Measurements from ENCODE around the gene DNAH11. TPM values are rescaled to one million over a fixed set of nuclear protein-coding genes. Genes with fewer than 3 reads are reported as not detected.
"Not testable (repeated sequence)": the region's sequence is repeated elsewhere in the genome, so short reads cannot be mapped to it uniquely, and the experiment has no call there.

The DNAH11 gene
- total RNA-seq, 1 donor, result under 0.01 TPM

GRCh38 chr7:21868576-21868850 lies 325.7 kb downstream of the DNAH11 start:
- no peak for DNase-seq (ENCODE audit: low read depth in 2 of 3, low spot score in 2 of 3)

GRCh38 chr7:21869785-21870402 lies 327.1 kb downstream of the DNAH11 start:
- peak in 1 of 3 donors; percentile 7 for DNase-seq (ENCODE audit: low read depth in 2 of 3, low spot score in 2 of 3)

- DNase-seq (ENCODE audit: low read depth in 2 of 3, low spot score in 2 of 3), result no peak
These were observed 340.2 kb downstream of the DNAH11 start for GRCh38 chr7:21883069-21883468.

GRCh38 chr7:21883501-21883900 lies 340.7 kb downstream of the DNAH11 start:
- not testable (repeated sequence) for DNase-seq (ENCODE audit: low read depth in 2 of 3, low spot score in 2 of 3)

- no peak for DNase-seq (ENCODE audit: low read depth in 2 of 3, low spot score in 2 of 3)
These were observed 341.7 kb downstream of the DNAH11 start for GRCh38 chr7:21884496-21884895.

- no peak for DNase-seq (ENCODE audit: low read depth in 2 of 3, low spot score in 2 of 3)
These were observed 343.6 kb downstream of the DNAH11 start for GRCh38 chr7:21886396-21886795.

- DNase-seq (ENCODE audit: low read depth in 2 of 3, low spot score in 2 of 3), result no peak
These were observed 344.5 kb downstream of the DNAH11 start for GRCh38 chr7:21887353-21887752.

GRCh38 chr7:21887779-21888178 lies 344.9 kb downstream of the DNAH11 start:
- DNase-seq (ENCODE audit: low read depth in 2 of 3, low spot score in 2 of 3), result no peak

- no peak for DNase-seq (ENCODE audit: low read depth in 2 of 3, low spot score in 2 of 3)
These were observed 348.5 kb downstream of the DNAH11 start for GRCh38 chr7:21891291-21891690.

- no peak for DNase-seq (ENCODE audit: low read depth in 2 of 3, low spot score in 2 of 3)
These were observed 350.6 kb downstream of the DNAH11 start for GRCh38 chr7:21893401-21893800.

- peak in 2 of 3 donors; percentile 30 to 69 for DNase-seq (ENCODE audit: low read depth in 2 of 3, low spot score in 2 of 3)
These were observed 355.6 kb downstream of the DNAH11 start for GRCh38 chr7:21898265-21898930.

- DNase-seq (ENCODE audit: low read depth in 2 of 3, low spot score in 2 of 3), result no peak
These were observed 359.4 kb downstream of the DNAH11 start for GRCh38 chr7:21902240-21902639.

GRCh38 chr7:21903020-21903786 lies 360.4 kb downstream of the DNAH11 start:
- DNase-seq (ENCODE audit: low read depth in 2 of 3, low spot score in 2 of 3), result no peak

- DNase-seq (ENCODE audit: low read depth in 2 of 3, low spot score in 2 of 3), result no peak
These were observed 365.9 kb downstream of the DNAH11 start for GRCh38 chr7:21908746-21909145.

GRCh38 chr7:21910253-21910652 lies 367.4 kb downstream of the DNAH11 start:
- no peak for DNase-seq (ENCODE audit: low read depth in 2 of 3, low spot score in 2 of 3)

GRCh38 chr7:21911341-21911875 lies 368.6 kb downstream of the DNAH11 start:
- no peak for DNase-seq (ENCODE audit: low read depth in 2 of 3, low spot score in 2 of 3)

- no peak for DNase-seq (ENCODE audit: low read depth in 2 of 3, low spot score in 2 of 3)
These were observed 369.5 kb downstream of the DNAH11 start for GRCh38 chr7:21912305-21912704.

GRCh38 chr7:21912931-21913780 lies 370.3 kb downstream of the DNAH11 start:
- peak in 1 of 3 donors; percentile 34 for DNase-seq (ENCODE audit: low read depth in 2 of 3, low spot score in 2 of 3)

- no peak for DNase-seq (ENCODE audit: low read depth in 2 of 3, low spot score in 2 of 3)
These were observed 371.8 kb downstream of the DNAH11 start for GRCh38 chr7:21914671-21915070.

GRCh38 chr7:21915140-21915539 lies 372.3 kb downstream of the DNAH11 start:
- DNase-seq (ENCODE audit: low read depth in 2 of 3, low spot score in 2 of 3), result no peak

- no peak for DNase-seq (ENCODE audit: low read depth in 2 of 3, low spot score in 2 of 3)
These were observed 373.3 kb downstream of the DNAH11 start for GRCh38 chr7:21916176-21916575.

All from hematopoietic multipotent progenitor cell (in vitro differentiated cells).